HG03175 (cell line): ENCODE data around the gene PLK3.
"Not testable (repeated sequence)": the region's sequence is repeated elsewhere in the genome, so short reads cannot be mapped to it uniquely, and the experiment has no call there.

Experiments used
- ATAC-seq: cut with Tn5 transposase; IDR thresholded peaks from one replicate; pipeline ENCODE4 v1.9.1; 2021; ENCODE audit warnings: mild to moderate bottlenecking, moderate library complexity; ENCODE audit not compliant: unreplicated experiment

The PLK3 gene

DNA sequence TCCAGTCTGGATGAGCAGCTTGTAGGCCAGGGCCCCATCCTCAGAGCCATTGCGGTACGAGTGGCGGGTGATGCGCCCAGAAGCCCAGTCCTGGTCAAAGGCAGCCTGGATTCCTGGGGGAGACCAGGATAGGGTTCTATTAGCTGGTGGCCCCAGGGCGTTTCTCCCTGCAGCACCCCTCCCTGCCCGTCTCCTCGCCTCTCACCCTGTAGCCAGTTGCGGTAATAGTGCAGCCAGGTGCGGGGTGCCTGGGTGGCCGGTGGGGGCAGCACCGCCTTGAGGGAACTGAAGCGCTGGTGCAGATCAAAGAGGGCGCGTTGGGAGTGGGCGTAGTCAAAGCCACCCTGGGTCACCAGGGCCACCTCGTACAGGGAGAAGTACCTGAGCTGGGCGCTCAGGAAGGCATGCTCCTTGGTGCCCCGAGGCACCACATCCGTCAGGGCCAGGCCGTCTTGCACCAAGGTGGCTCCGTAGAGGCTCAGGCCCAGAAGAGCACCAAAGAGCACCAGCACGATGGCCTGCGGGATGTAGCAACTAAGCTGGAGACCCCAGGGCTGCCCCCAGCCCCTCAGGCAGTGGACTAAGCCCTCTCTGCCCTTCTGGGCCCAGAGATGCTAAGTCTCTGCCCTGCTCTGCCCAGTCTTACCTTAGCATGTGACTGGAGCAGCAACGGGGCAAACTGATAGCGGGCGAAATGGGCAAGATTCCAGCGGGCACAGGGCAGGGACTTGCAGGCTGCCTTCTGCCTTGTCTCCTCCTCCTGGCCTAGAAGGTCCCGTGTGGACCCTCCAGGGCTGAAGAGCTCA lies 27.2 kb downstream of the PLK3 start:
- no peak for ATAC-seq

DNA sequence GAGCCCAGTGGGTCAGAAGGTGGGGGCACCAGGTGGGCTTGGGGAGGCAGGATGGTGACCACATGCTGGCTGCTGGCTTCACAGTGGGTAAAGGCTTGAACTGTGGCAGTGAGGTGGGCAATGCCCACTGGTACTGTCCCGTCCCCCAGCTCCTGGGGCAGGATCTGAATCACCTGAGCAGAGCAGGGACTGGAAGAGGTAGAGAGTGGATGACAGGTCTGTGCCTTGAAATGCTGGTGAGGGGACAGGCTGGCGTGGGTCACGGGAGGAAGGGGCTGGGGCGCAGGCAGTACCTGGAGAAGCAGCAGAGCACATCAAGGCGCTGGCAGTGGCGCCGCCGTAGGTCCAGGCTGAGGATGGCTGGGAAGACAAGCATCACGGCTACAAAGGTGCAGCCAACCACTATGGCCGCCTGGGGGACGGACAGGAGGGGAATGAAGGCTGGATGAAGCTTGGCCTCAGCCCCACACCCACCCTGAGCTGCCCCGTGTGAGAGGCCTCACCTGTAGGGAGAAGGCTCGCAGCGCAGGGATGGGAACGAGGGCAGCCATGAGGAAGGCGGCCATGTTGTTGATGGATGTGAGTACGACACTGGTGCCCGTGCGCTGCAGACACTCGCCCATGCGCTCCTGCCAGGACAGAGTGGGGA lies 27.9 kb downstream of the PLK3 start:
- no peak for ATAC-seq

DNA sequence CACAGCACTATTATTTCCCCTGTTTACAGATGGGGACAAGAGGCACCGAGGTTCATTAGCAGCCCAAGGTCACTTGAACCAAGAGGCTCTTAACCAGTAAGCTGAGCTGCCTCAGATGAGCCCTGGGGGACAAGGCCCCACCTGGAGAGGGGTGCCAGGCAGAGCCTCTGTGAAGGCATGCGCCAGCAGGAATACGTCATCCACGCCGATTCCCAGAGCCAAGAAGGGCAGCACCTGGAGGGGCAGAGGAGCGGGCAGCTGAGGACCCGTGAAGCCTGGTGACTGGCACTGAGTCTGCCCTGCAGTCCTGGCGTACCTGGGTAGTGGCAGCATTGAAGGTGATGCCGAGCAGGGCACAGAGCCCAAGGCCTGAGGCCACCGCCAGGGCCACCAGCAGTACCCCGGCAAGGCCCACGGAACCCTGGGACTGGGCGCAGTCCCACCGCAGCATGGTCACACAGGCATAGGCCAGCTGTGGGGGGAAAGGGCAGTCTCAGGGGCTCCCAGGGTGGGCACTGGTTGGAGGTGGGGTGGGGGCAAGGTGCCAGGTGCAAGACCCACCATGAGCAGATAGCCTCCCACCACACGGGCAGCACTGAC lies 28.8 kb downstream of the PLK3 start:
- no peak for ATAC-seq

DNA sequence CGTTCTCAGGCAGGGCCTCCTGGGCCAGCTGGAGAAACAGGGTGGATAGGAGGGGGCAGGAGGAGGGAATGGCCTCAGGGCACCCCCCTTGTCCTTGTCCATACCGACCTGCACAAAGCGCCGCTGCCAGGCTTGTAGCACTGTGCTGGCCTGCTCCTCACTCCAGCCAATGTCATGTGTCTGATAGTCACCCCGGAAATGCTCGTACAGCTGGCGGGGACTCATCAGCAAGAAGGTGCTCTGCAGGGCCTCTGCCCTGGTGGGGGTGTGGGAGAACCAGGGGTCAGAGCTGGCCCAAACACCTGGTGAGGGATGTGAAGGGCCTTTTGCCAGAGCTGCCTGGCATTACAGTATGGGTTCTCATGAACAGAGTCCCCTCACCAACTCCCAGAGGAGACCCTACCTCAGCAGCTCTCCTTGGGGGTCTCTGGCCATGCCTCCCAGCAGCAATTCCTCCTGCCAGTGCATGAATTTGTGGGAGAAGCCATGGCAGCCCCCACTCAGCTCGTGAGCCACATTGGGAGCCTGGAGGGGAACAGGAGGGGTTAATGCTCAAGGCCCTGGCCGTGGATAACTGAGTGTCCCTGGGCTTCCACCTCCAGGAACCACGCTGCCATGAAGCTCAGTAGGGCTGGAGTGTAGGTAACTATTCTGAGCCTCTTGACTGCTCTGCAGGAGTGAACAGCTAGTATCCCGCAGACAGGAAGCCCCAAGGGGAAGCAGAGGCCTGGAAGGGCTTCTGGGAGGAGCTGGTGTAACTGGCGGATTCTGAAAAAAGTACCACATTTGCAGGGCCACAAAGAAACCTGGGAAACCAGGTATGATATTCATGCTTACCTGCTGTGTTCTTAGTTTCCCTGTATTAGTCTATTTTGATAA lies 29.6 kb downstream of the PLK3 start:
- no peak for ATAC-seq

DNA sequence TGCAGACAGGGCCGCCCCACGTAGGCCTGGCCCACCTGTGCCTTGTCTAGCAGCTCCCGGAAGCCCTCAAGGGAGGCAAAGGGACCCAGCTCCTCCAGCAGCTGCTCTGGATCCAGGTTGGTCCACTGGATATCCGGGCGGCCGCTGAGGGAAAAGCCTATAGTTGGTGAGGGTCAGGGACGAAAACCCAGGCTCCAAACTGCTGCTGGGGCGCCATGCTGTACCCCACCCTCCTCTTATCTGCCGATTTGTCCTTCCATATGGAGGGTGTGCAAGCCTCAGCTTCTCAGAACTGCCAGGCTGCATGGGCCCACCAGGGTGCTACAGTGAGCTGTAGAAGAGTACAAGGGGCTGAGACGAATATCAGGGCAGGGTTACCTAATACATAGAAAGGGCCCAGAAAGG lies 30.7 kb downstream of the PLK3 start:
- no peak for ATAC-seq

DNA sequence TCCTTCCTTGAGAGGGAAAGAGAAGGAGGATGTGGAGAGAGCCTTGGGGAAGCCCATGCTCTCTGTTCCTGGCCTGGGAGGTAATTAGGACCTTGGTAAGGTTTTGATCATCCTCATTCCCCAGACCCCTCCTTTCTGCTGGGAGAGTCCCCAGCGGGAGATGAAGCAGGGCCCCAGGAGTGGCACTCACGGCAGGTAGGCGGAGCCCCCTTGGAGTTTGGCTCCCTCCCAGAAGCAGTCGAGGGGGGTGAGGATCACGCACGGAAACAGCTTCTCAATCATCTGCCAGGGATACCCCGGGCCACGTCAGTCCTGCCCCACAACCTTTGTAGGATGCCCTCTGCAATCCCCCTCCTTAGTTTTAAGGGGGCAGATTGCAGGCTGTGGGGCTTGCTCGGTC lies 31.3 kb downstream of the PLK3 start:
- ATAC-seq, result no peak

DNA sequence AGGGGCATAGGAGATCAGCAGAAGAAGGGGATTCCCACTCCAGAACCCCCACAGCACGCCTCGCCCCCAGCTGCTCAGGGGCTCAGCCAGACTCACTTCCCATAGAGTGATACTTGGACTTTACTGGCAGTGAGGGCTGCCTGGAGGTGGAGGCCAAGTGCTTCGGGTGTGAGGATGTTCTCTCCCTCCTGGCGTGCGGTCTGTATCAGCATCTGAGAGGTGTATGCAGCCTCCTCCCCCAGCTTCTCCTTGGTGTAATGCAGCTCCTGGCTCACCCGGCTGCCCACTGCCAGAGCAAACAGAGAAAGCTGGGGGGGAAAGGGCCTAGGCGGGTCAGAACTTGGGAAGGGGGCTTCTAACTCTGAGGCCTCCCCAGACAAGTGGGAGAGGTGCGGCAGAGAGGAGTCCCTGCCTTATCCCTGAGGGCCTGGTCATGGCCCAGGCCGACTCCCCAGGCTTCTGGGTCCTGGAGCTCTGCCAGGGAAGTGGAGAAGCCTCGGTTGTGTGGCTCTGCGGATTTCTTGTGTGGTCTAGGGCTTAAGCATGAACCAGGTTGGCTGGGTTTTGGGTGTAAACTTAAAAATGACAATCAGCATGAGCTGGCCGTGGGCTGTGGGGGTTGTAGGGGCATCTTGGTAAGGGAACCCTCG lies 32.0 kb downstream of the PLK3 start:
- no peak for ATAC-seq

DNA sequence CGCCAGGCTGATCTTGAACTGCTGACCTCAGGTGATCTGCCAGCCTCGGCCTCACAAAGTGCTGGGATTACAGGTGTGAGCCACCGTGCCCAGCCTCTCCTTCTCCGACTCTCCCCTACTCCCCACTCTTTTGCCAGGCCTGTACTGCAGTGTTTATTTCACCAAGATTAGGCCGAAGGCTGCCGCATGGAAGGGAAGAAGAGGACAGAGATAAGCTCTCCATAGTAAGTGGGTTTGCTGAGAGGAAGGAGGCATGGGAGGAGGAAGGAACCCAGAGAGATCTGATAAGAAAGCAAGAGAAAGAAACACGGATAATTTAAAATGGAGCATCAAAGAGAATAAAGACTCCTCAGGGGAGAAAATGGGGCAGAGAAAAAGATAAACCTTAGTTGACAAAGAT lies 34.2 kb downstream of the PLK3 start:
- no peak for ATAC-seq

DNA sequence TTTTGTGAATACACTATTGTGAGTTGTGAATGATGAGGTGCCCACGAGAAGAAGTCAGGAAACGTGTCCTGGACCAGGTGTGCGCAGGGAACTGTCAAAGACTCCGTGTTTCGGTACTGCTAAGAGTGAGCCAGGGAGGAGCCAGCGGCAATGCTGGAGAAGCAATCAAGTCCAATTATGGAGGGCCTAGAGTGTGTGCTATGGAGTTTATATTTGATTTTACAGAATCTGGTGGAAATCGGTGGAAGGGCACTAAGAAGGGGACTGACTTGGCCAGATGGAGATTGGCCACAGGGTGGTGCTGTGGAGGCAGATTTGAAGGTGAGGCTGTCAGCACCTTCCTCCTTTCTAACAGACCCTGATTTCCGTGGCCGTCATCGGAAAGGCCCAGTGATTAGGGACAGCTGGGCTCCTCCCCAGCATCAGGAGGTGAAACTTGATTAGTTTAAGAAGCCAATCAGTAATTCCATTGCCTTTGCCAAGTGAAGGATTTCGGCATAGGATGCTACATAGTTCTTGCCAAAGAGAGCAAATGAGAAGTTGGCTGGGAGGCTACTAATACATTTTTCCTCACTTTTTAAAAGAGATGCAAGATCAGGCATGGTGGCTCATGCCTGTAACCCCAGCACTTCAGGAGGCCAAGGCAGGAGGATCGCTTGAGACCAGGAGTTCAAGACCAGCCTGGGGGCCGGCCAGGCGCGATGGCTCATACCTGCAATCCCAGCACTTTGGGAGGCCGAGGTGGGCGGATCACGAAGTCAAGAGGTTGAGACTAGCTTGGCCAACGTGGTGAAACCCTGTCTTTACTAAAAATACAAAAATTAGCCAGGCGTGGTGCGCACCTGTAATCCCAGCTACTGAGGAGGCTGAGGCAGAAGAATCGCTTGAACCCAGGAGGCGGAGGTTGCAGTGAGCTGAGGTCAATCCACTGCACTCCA lies 35.8 kb downstream of the PLK3 start:
- ATAC-seq, result no peak

DNA sequence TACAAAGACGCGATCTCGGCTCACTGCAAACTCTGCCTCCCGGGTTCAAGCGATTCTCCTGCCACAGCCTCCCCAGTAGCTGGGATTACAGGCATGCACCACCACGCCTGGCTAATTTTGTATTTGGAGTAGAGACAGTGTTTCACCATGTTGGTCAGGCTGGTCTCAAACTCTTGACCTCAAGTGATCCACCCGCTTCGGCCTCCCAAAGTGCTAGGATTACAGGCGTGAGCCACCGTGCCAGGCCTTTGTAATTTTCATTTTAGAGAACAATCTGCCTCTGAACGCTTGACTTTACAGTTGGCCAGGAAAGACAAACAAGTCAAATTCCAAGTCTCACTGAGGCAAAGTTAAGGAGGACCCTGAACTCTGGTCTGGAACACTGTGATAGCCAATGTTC lies 38.1 kb downstream of the PLK3 start:
- not testable (repeated sequence) for ATAC-seq

DNA sequence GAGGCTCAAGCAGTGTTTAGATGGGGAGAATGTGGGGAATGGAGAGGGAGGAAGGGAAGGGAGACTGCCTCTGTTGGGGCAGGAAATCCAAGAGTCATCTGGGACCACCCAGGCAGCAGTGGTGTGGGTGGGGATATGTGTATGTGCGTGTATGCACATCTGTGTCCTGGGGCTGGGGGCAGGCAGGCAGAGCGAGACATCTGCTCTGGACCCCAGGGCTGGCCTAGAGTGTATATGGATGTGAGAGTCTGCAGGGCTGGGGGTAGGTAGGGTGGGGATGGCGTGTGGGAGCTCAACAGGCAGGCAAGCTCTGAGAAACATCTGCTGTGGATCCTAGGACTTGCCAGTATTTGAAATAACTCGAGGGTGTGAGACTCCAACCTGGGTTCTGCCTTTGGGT lies 39.4 kb downstream of the PLK3 start:
- no peak for ATAC-seq

DNA sequence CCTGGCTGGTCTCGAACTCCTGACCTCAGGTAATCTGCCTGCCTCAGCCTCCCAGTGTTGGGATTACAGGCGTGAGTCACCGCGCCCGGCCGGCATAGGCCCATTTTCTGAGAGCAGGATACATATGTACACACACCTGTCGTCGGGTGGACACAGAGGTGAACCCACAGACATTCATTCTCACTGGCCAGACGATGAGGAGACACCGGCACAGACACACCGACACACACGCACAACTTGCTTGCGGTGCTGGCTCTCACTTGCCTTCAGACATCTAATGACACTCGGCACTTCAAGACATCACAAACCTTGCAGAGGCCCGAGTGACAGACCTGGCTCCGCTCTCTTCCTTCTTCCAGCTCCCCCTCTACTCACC lies 42.3 kb downstream of the PLK3 start:
- ATAC-seq, result no peak

DNA sequence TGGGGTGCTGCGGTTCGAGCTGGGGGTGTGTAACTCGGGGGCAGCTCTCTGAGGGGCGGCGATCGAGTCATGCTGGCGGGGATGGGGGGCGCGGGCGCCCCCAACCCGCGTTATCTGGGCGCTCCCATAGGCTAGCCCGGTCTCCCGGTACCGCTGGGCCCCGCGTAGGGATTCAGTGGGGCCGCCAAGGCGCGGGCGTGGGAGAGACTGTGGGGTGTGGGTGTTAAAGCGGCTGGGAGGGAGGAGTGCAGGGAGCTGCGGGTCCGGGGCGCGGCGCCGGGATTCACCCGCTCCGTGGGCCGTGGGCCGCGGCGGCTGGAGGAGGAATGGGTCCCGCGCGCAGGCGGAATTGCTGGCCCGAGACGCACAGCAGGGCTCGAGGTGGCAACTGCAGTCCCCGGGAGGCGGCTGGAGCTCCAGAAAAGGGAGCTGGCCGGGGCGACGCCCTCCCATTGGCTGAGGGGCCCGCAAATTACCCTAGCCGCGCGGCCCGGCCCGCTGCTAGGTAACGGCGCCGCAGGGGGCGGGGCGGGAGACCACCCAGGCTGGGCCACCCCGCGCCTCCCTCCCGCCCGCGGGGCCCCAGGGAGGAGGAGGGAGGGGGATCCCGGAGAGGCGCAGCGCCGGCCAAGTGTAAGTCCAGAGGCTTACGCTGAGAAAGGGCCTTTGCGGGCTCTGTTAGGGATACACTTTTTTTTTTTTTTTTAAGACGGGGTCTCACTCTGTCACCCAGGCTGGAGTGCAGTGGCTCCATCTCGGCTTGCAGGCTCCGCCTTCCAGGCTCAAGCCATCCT lies 42.9 kb downstream of the PLK3 start, which contains the start of gene PTCH2:
Gene PTCH2, minus strand, starts transcription at position 392 of the 794 bp plus-strand sequence. Its CDS starts 321 bp downstream, at position 71.
- ATAC-seq, result no peak

DNA sequence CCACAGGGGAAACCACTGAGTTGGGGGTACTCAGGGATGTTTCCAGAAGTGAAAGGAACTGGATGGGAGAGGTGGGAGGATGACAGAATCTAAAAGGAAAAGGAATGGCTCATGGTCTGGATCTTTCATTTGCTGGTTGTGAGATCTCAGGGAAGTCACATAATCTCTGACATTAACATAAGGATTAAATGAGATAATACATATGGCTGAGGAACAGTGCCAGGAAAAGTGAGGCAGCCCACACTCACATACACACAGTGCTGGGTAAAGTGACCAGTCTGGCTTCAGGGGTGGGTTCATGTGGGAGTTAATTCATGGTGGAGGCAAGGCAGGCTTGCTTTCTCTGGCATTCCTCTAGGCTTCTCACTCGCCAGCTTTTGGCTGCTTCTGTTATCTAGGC lies 46.8 kb downstream of the PLK3 start:
- no peak for ATAC-seq

DNA sequence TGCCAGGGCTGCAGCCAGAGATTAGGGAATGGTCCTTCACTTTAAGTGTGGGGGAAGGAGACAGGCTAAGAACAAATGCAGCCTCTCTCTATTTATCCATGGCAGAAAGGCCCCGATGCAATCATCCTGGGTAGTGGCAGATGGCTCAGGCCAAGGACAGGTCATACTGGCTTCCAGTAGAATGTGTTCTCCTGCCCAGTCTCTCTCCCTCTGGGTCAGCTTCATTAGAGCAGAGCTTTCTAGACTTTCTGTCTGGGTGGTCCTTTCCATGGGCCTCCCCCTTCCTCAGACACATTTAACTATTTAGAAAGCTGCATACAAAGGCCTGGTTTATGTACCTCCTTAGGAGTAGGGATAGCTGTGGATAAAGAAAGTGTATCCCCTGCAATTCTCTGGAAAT lies 47.7 kb downstream of the PLK3 start:
- no peak for ATAC-seq

DNA sequence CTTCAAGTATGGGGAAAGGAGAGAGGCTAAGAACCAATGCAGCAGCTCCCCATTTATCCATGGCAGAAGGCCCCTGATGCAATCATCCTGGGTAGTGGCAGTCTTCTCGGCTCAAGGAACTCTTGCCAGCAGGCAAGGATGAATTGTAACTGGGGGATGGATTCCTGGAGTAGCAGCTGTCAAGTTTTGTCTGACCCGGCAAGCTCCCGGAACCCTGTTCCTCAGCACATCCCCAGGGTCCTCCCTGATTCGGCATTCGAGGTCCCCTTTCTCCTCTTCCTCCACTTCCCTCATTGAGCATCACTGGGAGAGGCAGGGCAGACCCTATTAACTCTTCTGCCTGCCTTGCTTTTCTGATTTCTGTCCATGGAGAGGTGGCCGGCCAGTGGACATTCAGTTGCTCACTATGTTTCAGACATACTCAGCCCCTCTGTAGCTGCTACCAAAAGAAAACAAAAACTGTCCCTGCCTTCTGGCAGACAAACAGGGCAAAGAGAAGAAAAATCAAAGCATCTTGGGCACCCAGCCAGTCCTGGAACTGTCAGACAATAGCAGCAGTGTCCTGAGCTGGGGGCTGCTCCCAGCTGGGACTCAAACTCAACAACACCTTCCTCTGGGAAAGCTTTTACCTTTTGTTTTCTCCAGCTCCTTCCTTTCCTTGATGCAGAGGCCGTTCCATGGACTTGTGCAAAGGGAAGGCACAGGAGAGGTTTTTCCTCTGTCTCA lies 48.4 kb downstream of the PLK3 start:
- ATAC-seq, result no peak

DNA sequence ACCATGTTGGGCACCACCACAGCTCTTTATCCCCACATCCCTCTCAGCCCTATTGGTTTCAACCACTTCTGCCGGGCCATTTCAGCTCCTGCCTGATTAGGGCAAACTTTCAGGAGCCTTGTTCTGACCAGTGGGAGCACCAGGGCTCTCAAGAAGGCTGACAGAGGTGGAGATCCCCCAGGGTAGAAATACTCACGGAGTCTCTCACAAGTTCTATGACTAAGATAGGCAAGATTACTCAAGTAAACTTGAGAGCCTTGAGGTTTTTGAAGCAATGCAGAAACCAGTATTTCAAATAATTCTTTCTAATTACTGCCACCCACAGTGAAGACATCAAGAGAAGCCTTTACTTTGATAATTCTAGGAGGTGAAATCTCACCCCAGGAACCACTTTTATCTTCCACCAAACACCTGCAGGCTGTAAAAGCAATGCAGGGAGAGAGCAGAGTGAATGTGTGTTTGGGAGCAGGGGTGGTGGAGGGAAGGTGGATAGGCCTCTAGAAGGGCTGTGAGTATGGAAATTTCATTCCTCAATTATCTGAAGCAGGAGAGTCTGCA lies 49.5 kb downstream of the PLK3 start:
- no peak for ATAC-seq

DNA sequence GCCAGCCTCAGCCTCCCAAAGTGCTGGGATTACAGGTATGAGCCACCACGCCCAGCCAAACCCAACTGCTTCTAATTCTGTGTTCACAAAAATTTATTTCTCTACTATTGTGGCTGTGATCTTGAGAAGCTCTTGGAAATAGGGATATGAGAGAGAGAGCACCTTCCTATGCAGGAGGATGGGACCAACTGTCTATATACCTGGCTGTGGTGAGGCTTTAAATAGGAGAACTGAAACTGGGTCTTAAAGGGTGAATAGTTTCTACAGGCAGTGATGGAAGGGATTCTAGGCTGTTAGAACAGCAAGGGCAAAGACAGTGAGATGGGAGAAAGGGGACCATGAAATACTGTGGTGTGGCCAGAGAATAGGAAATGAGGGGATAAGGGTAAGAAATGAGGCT lies 51.1 kb downstream of the PLK3 start:
- ATAC-seq, result no peak
